Right ventricle myocardium inferior (tissue), 1 donor: ENCODE measurements around the gene TMEM244. TPM values are rescaled to one million over a fixed set of nuclear protein-coding genes. Genes with fewer than 3 reads are reported as not detected.
"Not testable (repeated sequence)": the region's sequence is repeated elsewhere in the genome, so short reads cannot be mapped to it uniquely, and the experiment has no call there.

Experiments used
- ATAC-seq: fragments of 200-7000 bp; cut with Tn5 transposase; one replicate; pipeline ENCODE4 v1.9.1; 2020; ENCODE audit warnings: mild to moderate bottlenecking, moderate library complexity
- DNase-seq: peaks from one replicate; pipeline ENCODE4 v3.0.0; 2021; ENCODE audit errors: missing footprints
- intact Hi-C: fragments of 100-400 bp; cut with DNase I; formaldehyde crosslinking; loops from one replicate; pipeline ENCODE4 v1.11.0; 2022
- long read RNA-seq: library from polyadenylated mRNA; unstranded; transcript quantifications from one replicate; pipeline ENCODE4 v2.0.0, GENCODE V29; 2021
- total RNA-seq: library from RNA; stranded (reverse); fragmentation: NEBNext Ultra II Directional; extraction: Animal tissue kit (Norgen Biotek cat#: 25700); gene quantifications from one replicate; pipeline ENCODE4 v1.2.1, GENCODE V29; 2021
- donor health status: DM: no; HTN: yes; CAD: no; lungs with severe emphysema.

TMEM244 gene, protein sequence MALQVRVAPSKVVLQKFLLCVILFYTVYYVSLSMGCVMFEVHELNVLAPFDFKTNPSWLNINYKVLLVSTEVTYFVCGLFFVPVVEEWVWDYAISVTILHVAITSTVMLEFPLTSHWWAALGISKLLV
- total RNA-seq: not detected
- long read RNA-seq: 0 reads

DNA sequence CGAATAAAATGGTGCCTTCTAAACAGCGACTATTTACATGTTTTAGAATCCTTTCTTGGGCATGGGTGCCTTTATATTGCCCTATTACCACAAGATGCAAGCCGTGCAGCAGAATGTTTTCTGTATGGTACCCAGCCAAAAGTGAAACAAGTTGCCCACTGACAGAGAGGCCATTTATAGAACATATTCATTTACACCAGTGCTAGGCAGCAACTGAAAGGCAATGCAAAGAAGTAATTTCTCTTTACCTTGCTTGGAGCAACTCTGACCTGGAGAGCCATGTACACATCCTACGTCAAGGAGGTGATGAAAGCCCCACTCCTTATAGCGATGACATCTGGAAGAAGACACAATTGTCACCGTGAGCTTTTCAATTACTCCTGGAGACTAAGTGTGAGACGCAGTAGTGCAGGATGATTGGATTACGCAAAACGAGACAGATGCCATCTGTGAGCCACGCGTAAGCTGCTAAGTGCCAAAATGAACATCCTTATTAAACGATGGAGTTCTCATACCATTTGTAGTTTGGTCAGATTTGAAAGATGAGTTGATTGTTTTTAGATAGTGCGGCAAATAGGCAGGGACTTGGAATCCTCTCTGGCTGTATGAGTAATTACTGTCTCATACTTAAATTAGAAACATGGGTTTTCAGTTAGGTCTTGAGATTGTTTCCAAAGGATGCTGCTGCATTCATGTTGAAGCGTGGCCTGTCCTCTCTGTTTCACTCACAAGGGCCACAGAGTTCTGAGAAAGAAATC lies at the start of gene TMEM244:
TMEM244 (minus strand) TSS at position 408 of the 758 bp plus-strand sequence; CDS start at position 281, 127 bp downstream.
- ATAC-seq (no peak), DNase-seq (no peak)
- intact Hi-C loops: no loop called here

GRCh38 chr6:129908858-129909257 lies 47.7 kb upstream of the TMEM244 start:
- intact Hi-C loops: no loop called here
- no peak for ATAC-seq
- DNase-seq: no peak

- DNase-seq (no peak), ATAC-seq (no peak)
- intact Hi-C loops: no loop called here
Observed at GRCh38 chr6:129908356-129908755, 47.2 kb upstream of the TMEM244 start.

GRCh38 chr6:129906515-129907077 lies 45.5 kb upstream of the TMEM244 start:
- DNase-seq (no peak), ATAC-seq (no peak)
- intact Hi-C loops: no loop called here

GRCh38 chr6:129903082-129903481 lies 42.0 kb upstream of the TMEM244 start:
- intact Hi-C loops: no loop called here
- no peak for ATAC-seq

GRCh38 chr6:129902681-129903080 lies 41.6 kb upstream of the TMEM244 start:
- intact Hi-C loops: no loop called here
- ATAC-seq: no peak
- no peak for DNase-seq

More at GRCh38 chr6:129903082-129903481, 42.0 kb upstream of the TMEM244 start:
- DNase-seq: no peak

DNA sequence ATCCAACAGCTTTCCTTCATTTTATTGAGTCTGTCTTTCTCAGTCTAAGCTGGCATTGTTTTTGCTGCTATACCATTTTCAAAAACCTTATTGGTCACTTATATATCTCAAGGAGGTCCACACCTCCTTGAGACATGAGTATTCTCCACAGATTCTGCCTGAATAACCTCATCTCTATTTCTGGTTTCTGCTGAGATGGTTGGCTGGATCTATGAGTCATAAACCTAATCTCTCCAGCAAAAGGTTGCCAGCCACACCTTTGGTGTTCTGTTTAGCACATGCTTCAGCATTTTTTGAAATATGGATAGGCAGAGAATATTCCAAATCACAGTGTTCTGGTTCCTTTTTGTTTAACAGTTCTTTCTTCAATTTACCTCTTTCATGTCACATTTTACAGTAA lies 40.8 kb upstream of the TMEM244 start:
- DNase-seq (no peak), ATAC-seq (no peak)
- intact Hi-C loops: no loop called here

DNA sequence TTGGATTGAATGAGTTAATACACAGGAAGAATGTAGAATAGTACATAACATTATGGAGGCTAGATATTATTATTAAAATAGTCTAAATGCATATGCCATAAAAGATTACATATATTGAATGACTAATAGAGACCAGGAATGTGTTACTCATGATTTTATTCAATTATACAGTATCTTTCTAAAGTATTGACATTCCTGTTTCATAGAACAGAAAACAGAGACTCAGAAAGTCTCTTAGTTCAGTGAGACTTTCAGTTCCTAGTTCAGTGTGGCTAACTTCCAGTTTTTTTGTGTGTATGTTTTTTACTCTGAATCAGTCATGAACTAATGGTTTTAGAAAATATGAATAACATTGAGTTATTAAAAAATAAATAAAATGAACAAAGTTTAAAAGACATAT lies 34.6 kb upstream of the TMEM244 start:
- intact Hi-C loops: no loop called here
- ATAC-seq: no peak
- no peak for DNase-seq

- no peak for ATAC-seq
- DNase-seq: no peak
- intact Hi-C loops: no loop called here
Observed at GRCh38 chr6:129894921-129895320, 33.8 kb upstream of the TMEM244 start.

DNA sequence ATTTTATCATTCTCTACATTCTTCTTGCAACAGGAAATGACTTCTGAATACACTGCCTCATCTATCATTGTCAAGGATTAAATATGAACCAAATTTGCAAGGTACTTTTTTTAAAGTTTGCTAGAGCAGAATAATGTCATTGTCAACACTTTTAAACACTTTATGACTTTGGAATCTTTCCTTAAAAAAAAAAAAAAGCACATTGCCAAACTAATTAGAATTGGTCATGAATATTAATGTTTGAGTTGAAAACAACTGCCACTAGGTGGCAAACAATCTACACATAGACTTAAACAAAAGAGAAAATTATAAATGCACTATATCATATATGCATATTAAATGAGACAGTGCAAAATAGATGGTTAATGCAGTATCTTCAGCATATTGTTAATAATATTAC lies 32.5 kb upstream of the TMEM244 start:
- intact Hi-C loops: loop anchor here (1.0 kb wide), 1 partner anchor 128 kb away; no protein-coding TSS in a partner anchor
- ATAC-seq (no peak), DNase-seq (no peak)

DNA sequence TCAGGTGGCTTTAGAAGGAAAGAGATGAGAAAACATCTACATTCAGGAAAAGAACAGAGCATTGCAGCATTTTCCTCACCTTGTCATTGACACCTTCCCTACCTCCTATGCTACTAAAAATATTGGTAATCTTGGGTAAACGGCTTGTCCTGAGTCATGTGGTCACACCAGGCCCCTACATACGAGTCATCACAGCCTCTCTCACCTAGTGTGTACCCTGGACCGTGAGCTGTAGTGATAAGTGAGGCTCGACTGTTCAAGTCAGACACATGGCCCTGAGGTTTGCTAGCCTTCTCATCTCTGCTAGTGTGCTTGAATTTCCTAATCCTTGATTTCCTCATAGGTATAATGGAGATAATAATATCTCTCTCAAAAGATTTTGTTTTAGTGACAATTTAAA lies 29.6 kb upstream of the TMEM244 start:
- intact Hi-C loops: no loop called here
- DNase-seq (no peak), ATAC-seq (no peak)

- no peak for DNase-seq
- ATAC-seq: no peak
- intact Hi-C loops: no loop called here
Observed at GRCh38 chr6:129890164-129890563, 29.0 kb upstream of the TMEM244 start.

DNA sequence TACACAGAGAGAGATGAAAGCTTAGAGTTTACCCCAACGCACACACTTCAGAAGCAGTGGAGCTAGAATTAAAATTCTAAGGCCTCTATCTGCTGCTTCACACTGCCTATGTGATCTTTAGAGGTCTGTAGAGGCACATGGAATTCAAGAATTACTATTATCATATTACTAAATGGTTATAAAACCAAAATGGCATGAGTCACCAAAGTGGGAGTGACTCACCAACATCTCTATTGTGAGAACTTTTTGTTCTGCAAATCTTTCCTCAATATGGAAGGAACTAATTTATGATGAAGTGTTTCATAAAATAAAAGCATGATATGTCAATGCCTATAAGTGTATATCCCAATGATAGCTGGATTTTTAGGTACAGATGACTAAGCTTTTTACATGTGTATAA lies 28.5 kb upstream of the TMEM244 start:
- ATAC-seq: no peak
- no peak for DNase-seq
- intact Hi-C loops: no loop called here

DNA sequence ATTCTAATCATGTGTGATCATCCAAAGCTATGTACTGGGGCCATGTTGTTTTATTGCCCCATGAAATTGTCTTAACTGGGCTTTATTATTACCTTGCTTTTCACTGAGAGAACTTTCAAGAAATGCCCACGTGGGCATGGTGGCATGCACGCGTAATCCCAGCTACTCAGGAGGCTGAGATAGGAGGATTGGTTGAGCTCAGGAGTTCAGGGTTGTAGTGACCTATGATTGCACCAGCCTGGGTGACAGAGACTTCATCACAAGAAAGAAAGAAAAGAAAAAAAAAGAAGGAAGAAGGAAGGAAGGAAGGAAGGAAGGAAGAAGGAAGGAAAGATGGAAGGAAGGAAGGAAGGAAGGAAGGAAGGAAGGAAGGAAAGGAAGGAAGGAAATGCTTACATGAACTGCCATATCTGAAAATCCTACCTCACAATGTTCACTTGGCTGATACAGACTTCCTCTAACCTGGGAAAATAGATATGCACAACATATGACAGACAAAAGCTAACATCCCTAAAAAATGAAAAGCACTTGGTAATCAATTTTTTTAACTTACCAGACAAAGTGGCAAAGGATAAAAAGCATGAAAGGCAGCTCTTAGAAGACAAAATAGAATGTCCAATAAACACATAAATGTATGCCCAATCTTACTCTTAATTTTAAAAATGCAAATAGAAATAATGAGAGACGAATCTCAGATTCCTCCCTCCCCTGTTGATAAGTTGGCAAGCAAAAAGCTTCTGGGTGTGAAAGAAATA lies 25.5 kb upstream of the TMEM244 start:
- DNase-seq (no peak), ATAC-seq (no peak)
- intact Hi-C loops: no loop called here

GRCh38 chr6:129884211-129884610 lies 23.1 kb upstream of the TMEM244 start:
- intact Hi-C loops: no loop called here
- ATAC-seq: no peak
- DNase-seq: no peak

- no peak for ATAC-seq
- DNase-seq: no peak
- intact Hi-C loops: no loop called here
Observed at GRCh38 chr6:129882510-129883023, 21.5 kb upstream of the TMEM244 start.

DNA sequence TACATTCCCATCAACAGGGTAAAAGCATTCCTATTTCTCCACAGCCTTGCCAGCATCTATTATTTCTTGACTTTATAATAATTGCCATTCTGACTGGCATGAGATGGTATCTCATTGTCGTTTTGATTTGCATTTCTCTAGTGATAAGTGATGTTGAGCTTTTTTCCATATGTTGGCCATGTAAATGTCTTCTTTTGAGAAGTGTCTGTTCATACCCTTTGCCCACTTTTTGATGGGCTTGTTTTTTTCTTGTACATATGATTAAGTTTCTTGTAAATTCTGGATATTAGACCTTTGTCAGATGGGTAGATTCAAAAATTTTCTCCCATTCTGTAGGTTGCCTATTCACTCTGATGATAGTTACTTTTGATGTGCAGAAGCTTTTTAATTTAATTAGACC lies 16.8 kb upstream of the TMEM244 start:
- intact Hi-C loops, ATAC-seq: not testable (repeated sequence)

DNA sequence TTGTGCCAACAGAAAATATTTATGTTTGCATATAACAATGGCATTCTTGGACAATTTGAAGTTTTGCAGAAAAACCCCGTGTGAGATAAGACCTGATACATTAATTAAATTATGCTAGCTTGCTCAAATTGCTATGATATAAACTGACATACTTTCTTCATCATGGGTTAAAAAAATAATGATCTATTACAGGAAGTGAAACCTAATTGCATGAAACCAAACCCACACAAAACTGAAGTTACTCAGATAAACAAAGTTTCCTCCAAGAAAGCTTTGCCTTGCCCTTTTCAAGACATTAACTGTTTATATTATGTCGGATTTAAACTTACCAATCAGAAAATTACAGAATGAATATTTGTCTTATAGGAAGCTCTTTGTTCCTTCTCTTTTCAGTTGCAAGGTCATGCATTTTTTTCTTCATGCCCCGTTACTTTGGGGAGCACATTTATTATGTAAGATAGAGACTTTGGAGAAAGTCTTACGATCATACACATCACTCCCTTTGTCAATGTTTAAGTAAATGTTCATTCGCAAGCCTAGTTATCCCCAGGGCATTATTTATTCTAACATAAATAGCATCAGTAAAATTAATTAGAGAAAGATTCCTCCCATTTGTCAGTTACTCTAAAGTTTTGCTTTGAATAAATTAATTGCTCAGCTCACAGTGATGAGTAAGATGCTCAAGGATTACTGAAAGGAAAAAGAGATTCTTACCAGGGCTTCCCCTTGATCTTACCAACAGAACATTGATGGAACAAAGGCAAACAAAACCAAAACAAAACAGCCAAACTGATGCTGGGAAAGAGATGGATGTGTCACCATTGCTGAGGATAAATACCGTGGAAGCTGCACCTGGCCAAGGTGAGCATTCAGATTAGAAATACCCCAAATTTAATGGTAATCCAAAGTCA lies 14.8 kb upstream of the TMEM244 start:
- ATAC-seq (no peak), DNase-seq (no peak)
- intact Hi-C loops: no loop called here

More for the DNA sequence above, 16.8 kb upstream of the TMEM244 start:
- not testable (repeated sequence) for DNase-seq
